Smooth muscle cell (in vitro differentiated cells): Measurements from ENCODE around the gene PKIB. TPM values are rescaled to one million over a fixed set of nuclear protein-coding genes. Genes with fewer than 3 reads are reported as not detected.
A peak's percentile ranks its signal among the peaks of the same experiment; 100 is the strongest.

ENCODE experiments used
- DNase-seq: peaks from one replicate; lab custom pipeline; 2025; ENCODE audit not compliant: unreplicated experiment; lab: John Stamatoyannopoulos, UW
- H2AFZ ChIP-seq: fragments of 200-600 bp; sonication (generic); 2 replicates; pipeline ENCODE4 v1.6.0; 2016; ENCODE audit warnings: antibody characterized with exemption, low read depth, mild to moderate bottlenecking
- H3F3A ChIP-seq: fragments of 200-600 bp; sonication (generic); 2 replicates; pipeline ENCODE4 v1.6.0; 2017; ENCODE audit warnings: antibody characterized with exemption, low read depth
- H3K27ac ChIP-seq: fragments of 200-600 bp; sonication (generic); 2 replicates; pipeline ENCODE4 v1.5.1; 2016; ENCODE audit warnings: low read depth, mild to moderate bottlenecking
- H3K27me3 ChIP-seq: fragments of 200-600 bp; sonication (generic); 2 replicates; pipeline ENCODE4 v1.6.1; 2016; ENCODE audit warnings: low read depth, mild to moderate bottlenecking
- H3K36me3 ChIP-seq: fragments of 200-600 bp; sonication (generic); 2 replicates; pipeline ENCODE4 v1.5.1; 2016; ENCODE audit warnings: low read depth
- H3K4me1 ChIP-seq: fragments of 200-600 bp; sonication (generic); 2 replicates; pipeline ENCODE4 v1.5.1; 2016; ENCODE audit warnings: low read depth
- H3K4me2 ChIP-seq: fragments of 200-600 bp; sonication (generic); 2 replicates; pipeline ENCODE4 v1.6.0; 2016; ENCODE audit warnings: mild to moderate bottlenecking
- H3K4me3 ChIP-seq: fragments of 200-600 bp; sonication (generic); 2 replicates; pipeline ENCODE4 v1.5.1; 2016; ENCODE audit warnings: mild to moderate bottlenecking
- H3K79me2 ChIP-seq: fragments of 200-600 bp; sonication (generic); 2 replicates; pipeline ENCODE4 v1.6.0; 2016; ENCODE audit warnings: low read depth, mild to moderate bottlenecking
- H3K9ac ChIP-seq: fragments of 200-600 bp; sonication (generic); 2 replicates; pipeline ENCODE4 v1.6.0; 2016; ENCODE audit warnings: low read depth
- H3K9me3 ChIP-seq: fragments of 200-600 bp; sonication (generic); replicated peaks from 2 replicates; pipeline ENCODE4 v1.5.1; 2016; ENCODE audit warnings: low read depth
- H4K20me1 ChIP-seq: fragments of 200-600 bp; sonication (generic); 2 replicates; pipeline ENCODE4 v1.6.0; 2016; ENCODE audit warnings: low read depth
- WGBS: methylation state at CpG from one replicate; pipeline ENCODE4 v1.1.7; 2016; ENCODE audit warnings: low lambda C conversion rate; 5-methylcytosine and 5-hydroxymethylcytosine counted together
- polyA plus RNA-seq: library from polyadenylated mRNA; unstranded; fragments of >200 nt; fragmentation: Nextera tagmentation; extraction: Ambion mirVana; gene quantifications from 2 replicates; pipeline ENCODE4 v1.2.1, GENCODE V29; 2016
- total RNA-seq: library from RNA; depleted of rRNA; stranded (reverse); fragments of >200 nt; gene quantifications from 2 replicates; pipeline ENCODE4 v1.2.3, GENCODE V29; 2014
- TF ChIP-seq, protein P1 (sequence below): fragments of 200-600 bp; sonication (generic); IDR thresholded peaks from 2 replicates; pipeline ENCODE4 v1.5.1; 2017; ENCODE audit warnings: borderline replicate concordance, mild to moderate bottlenecking, antibody characterized with exemption; ENCODE audit not compliant: insufficient read depth, poor library complexity, severe bottlenecking

The PKIB gene
- total and polyA plus RNA-seq, 2 experiments from 2014 or later: 65.6 to 82.6 TPM

DNA sequence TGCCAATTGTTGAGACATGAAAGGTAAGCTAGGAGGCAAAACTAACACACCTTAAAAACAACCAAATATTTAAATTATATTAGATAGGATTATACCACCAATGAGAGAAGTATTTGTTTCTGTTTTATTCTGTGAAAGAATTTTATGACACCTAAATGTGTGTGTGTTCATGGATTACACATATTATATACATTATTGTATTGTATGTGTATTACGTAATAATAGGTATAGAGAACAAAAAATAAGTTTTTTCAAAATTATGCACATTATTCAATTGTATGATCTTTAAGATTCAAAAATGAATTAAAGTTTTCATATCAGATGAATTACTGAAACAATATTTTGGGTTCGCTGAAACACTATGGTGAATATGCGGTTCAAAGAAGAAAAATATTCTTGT, 85.0 kb downstream of the PKIB start:
- Histone ChIP-seq H3K27me3 (no peaks in the 10 kb centered on the region), H3K9me3 (no peaks in the 10 kb centered on the region), H3K79me2 (peaks cover 9% of the 10 kb centered on the region), H3K4me2 (peak overlapping the region; percentile 69), H4K20me1 (no peaks in the 10 kb centered on the region), H3K4me3 (no peak overlapping the region), H3K9ac (peak overlapping the region; percentile 72), H3K36me3 (no peaks in the 10 kb centered on the region), H3K4me1 (peaks cover 10% of the 10 kb centered on the region), H3K27ac (peak overlapping the region; percentile 82), H2AFZ (no peak overlapping the region), H3F3A (no peaks in the 10 kb centered on the region)
- WGBS: 96% methylated on average over 3 of the region's 3 CpGs
- DNase-seq: no peak
- TF ChIP-seq, protein P1, sequence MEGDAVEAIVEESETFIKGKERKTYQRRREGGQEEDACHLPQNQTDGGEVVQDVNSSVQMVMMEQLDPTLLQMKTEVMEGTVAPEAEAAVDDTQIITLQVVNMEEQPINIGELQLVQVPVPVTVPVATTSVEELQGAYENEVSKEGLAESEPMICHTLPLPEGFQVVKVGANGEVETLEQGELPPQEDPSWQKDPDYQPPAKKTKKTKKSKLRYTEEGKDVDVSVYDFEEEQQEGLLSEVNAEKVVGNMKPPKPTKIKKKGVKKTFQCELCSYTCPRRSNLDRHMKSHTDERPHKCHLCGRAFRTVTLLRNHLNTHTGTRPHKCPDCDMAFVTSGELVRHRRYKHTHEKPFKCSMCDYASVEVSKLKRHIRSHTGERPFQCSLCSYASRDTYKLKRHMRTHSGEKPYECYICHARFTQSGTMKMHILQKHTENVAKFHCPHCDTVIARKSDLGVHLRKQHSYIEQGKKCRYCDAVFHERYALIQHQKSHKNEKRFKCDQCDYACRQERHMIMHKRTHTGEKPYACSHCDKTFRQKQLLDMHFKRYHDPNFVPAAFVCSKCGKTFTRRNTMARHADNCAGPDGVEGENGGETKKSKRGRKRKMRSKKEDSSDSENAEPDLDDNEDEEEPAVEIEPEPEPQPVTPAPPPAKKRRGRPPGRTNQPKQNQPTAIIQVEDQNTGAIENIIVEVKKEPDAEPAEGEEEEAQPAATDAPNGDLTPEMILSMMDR: no peak

DNA sequence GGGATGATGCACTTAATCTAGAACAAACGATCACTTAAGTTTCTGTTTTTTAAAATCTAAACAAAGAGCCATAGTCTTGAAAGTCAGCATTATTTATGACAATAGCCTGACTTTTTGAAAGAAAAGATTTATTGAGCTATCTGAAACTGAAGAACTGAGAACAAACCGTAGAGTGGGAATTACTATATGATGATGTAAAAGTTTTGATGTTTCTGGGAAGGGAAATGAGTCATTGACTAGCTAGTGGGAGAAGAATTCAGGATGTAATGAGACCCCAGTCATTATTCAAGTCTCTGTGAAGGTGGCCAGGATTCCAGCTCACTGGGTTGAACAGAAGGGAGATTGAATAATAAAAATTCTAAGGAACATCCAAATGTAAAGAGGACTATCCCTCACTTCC, 85.9 kb downstream of the PKIB start:
- H3K9me3 ChIP-seq: no peaks in the 10 kb centered on the region
- no peaks in the 10 kb centered on the region for H3F3A ChIP-seq
- WGBS: 16% methylated on average over 2 of the region's 2 CpGs
- no peaks in the 10 kb centered on the region for H3K27me3 ChIP-seq
- no peak overlapping the region for H2AFZ ChIP-seq
- H3K27ac ChIP-seq: peak overlapping the region; percentile 82
- H3K4me3 ChIP-seq: no peak overlapping the region
- no peaks in the 10 kb centered on the region for H4K20me1 ChIP-seq
- H3K9ac ChIP-seq: peak overlapping the region; percentile 72
- peaks cover 7% of the 10 kb centered on the region for H3K79me2 ChIP-seq
- peak overlapping the region; percentile 69 for H3K4me2 ChIP-seq
- no peak for DNase-seq
- peaks cover 10% of the 10 kb centered on the region for H3K4me1 ChIP-seq
- TF ChIP-seq, protein P1: no peak
- no peaks in the 10 kb centered on the region for H3K36me3 ChIP-seq

GRCh38 chr6:122696853-122697252, 86.6 kb downstream of the PKIB start:
- no peaks in the 10 kb centered on the region for H4K20me1 ChIP-seq
- no peaks in the 10 kb centered on the region for H3K36me3 ChIP-seq
- H2AFZ ChIP-seq: no peak overlapping the region
- DNase-seq: no peak
- H3K4me1 ChIP-seq: peaks cover 10% of the 10 kb centered on the region
- TF ChIP-seq, protein P1: no peak
- no peak overlapping the region for H3K4me3 ChIP-seq
- H3K9ac ChIP-seq: peak overlapping the region; percentile 72
- no peaks in the 10 kb centered on the region for H3K9me3 ChIP-seq
- H3K79me2 ChIP-seq: no peaks in the 10 kb centered on the region
- no peaks in the 10 kb centered on the region for H3K27me3 ChIP-seq
- peak overlapping the region; percentile 82 for H3K27ac ChIP-seq
- H3F3A ChIP-seq: no peaks in the 10 kb centered on the region
- H3K4me2 ChIP-seq: peak overlapping the region; percentile 69

- no peak overlapping the region for H3K4me2 ChIP-seq
Measured at GRCh38 chr6:122697458-122697857, 87.3 kb downstream of the PKIB start.

More at GRCh38 chr6:122697458-122697857, 87.3 kb downstream of the PKIB start:
- Histone ChIP-seq H2AFZ (no peak overlapping the region), H3K4me3 (no peak overlapping the region), H3K27ac (peak overlapping the region; percentile 82), H3K9ac (no peak overlapping the region), H4K20me1 (no peaks in the 10 kb centered on the region), H3K4me1 (peaks cover 10% of the 10 kb centered on the region), H3K9me3 (no peaks in the 10 kb centered on the region), H3F3A (no peaks in the 10 kb centered on the region), H3K79me2 (no peaks in the 10 kb centered on the region), H3K36me3 (no peaks in the 10 kb centered on the region), H3K27me3 (no peaks in the 10 kb centered on the region)
- WGBS: 72% methylated on average over 1 of the region's 1 CpG
- TF ChIP-seq, protein P1: no peak
- DNase-seq: no peak
